Ovary (tissue), 9 donors: Measurements from ENCODE around the gene TNFRSF11A. TPM values are rescaled to one million over a fixed set of nuclear protein-coding genes. Genes with fewer than 3 reads are reported as not detected.

Source experiments
- DNase-seq, 5 donors: peaks; one replicate each; pipeline ENCODE4 v3.0.0-alpha.2; 2019 to 2020
- H3K27ac ChIP-seq, 2 donors: fragments of 200-600 bp; one replicate each; pipeline versions ENCODE4 v1.5.1 to v1.8.0; 2019 to 2022
- H3K27me3 ChIP-seq: fragments of 200-600 bp; one replicate; pipeline ENCODE4 v1.8.0; 2022
- H3K36me3 ChIP-seq: fragments of 200-600 bp; sonication (generic); one replicate; pipeline ENCODE4 v1.5.1; 2019
- H3K4me1 ChIP-seq: one replicate; pipeline ENCODE4 v1.8.1; 2013; ENCODE audit warnings: mild to moderate bottlenecking, moderate library complexity; ENCODE audit not compliant: insufficient read depth
- H3K4me3 ChIP-seq: fragments of 200-600 bp; sonication (generic); one replicate; pipeline ENCODE4 v1.5.1; 2017
- H3K9me3 ChIP-seq, 2 donors: fragments of 200-600 bp in 1 of 2; sonication (generic) in 1 of 2; one replicate each; pipeline versions ENCODE4 v1.5.1 to v1.8.1; 2013 to 2019; ENCODE audit warnings: mild to moderate bottlenecking in 1 of 2, moderate library complexity in 1 of 2
- CTCF ChIP-seq, 3 donors: fragments of 450-650 bp in 2 of 3; fragments of 200-600 bp in 1 of 3; IDR thresholded peaks; one replicate each; pipeline versions ENCODE4 v1.5.1 to v1.8.0; 2016 to 2022; ENCODE audit warnings: antibody characterized with exemption in 3 of 3, mild to moderate bottlenecking in 1 of 3
- EP300 ChIP-seq: sonication (generic); formaldehyde crosslinking; IDR thresholded peaks from one replicate; pipeline ENCODE4 v1.6.1; 2017; ENCODE audit warnings: antibody characterized with exemption
- POLR2A ChIP-seq: fragments of 450-650 bp; IDR thresholded peaks from one replicate; pipeline ENCODE4 v1.6.1; 2017; ENCODE audit warnings: antibody characterized with exemption, mild to moderate bottlenecking, moderate library complexity
- WGBS, 3 donors: extraction: QIAGEN DNeasy Blood & Tissue Kit in 1 of 3; methylation state at CpG; one replicate each; pipeline versions ENCODE4 v1.1.5 to v1.1.7; 2013 to 2017; 5-methylcytosine and 5-hydroxymethylcytosine counted together
- intact Hi-C, 4 donors: fragments of 100-400 bp; cut with DNase I; formaldehyde crosslinking; loops; one replicate each; pipeline versions ENCODE4 v1.11.0 to v1.15.1; 2022 to 2023
- polyA plus RNA-seq, 2 donors: library from polyadenylated mRNA; stranded (reverse); fragments of 200-250 nt in 1 of 2; fragments of 350-450 nt in 1 of 2; fragmentation: Illumina TruSeq in 1 of 2; extraction: RNeasy Lipid Tissue Mini Kit (QIAGEN cat#74804) in 1 of 2; gene quantifications; one replicate each; pipeline ENCODE4 v1.2.3, GENCODE V29; 2013 to 2014
- total RNA-seq, 7 donors: library from RNA; depleted of rRNA in 2 of 7; stranded (reverse); fragments of >200 nt in 2 of 7; fragmentation: NEBNext Ultra II Directional in 3 of 7; extraction: Animal tissue kit (Norgen Biotek cat#: 25700) in 3 of 7; gene quantifications; one replicate each; pipeline versions ENCODE4 v1.1.0 to v1.2.4, GENCODE V29; 2016 to 2023
- donor health status: DM: no; HTN: no; CAD: no; lungs with moderate emphysema.
- donor health status: DM: no; HTN: no; CAD: no.
- donor health status: Bipolar disorder and iron deficiency.
- donor health status: DM: yes; HTN: yes; CAD: no.
- donor health status: DM: no; HTN: no; CAD: no.
- donor health status: DM: yes; HTN: yes; CAD: no.

TNFRSF11A gene
- total and polyA plus RNA-seq, 9 donors, result 0.70 to 9.2 (median 1.8) TPM

GRCh38 chr18:62330650-62331049 lies 5.5 kb downstream of the TNFRSF11A start:
- no peak for TF ChIP-seq CTCF (IDR thresholded peaks at IDR 0.05)
- no peak for TF ChIP-seq EP300
- no peak for TF ChIP-seq POLR2A
- no peaks in the 10 kb centered on the region for H3K36me3 ChIP-seq
- peaks cover 3% of the 10 kb centered on the region for H3K27me3 ChIP-seq
- no peak overlapping the region for H3K27ac ChIP-seq
- 85 to 88% (median 86%) methylated on average over 7 of the region's 7 CpGs for WGBS, 3 donors
- DNase-seq, result no peak
- H3K4me3 ChIP-seq, result no peak overlapping the region
- intact Hi-C loops, result no loop called here
- peaks cover 3% of the 10 kb centered on the region for H3K4me1 ChIP-seq
- no peaks in the 10 kb centered on the region for H3K9me3 ChIP-seq

- intact Hi-C loops, result no loop called here
- Histone ChIP-seq H3K36me3 (no peaks in the 10 kb centered on the region), H3K4me1 (no peaks in the 10 kb centered on the region), H3K27ac (no peak overlapping the region), H3K27me3 (peaks cover 3% of the 10 kb centered on the region), H3K4me3 (no peak overlapping the region), H3K9me3 (no peaks in the 10 kb centered on the region)
- TF ChIP-seq POLR2A (no peak), CTCF (IDR thresholded peaks at IDR 0.05) (no peak), EP300 (no peak)
- 72 to 76% (median 73%) methylated on average over 8 of the region's 8 CpGs for WGBS, 3 donors
- peak in 1 of 5 donors; percentile 44 for DNase-seq
These were observed 6.7 kb downstream of the TNFRSF11A start for GRCh38 chr18:62331581-62332356.

GRCh38 chr18:62332431-62332830 lies 7.3 kb downstream of the TNFRSF11A start:
- TF ChIP-seq EP300 (no peak), POLR2A (no peak), CTCF (IDR thresholded peaks at IDR 0.05) (no peak)
- 79 to 83% (median 80%) methylated on average over 3 of the region's 3 CpGs for WGBS, 3 donors
- H3K9me3 ChIP-seq, result no peaks in the 10 kb centered on the region
- no peaks in the 10 kb centered on the region for H3K4me1 ChIP-seq
- DNase-seq, result no peak
- H3K27ac ChIP-seq, result no peak overlapping the region
- no peak overlapping the region for H3K4me3 ChIP-seq
- intact Hi-C loops, result no loop called here
- no peaks in the 10 kb centered on the region for H3K27me3 ChIP-seq
- no peaks in the 10 kb centered on the region for H3K36me3 ChIP-seq

- intact Hi-C loops, result no loop called here
- 83 to 86% (median 83%) methylated on average over 13 of the region's 13 CpGs for WGBS, 3 donors
- Histone ChIP-seq H3K27ac (no peak overlapping the region), H3K36me3 (no peaks in the 10 kb centered on the region), H3K9me3 (no peaks in the 10 kb centered on the region), H3K4me3 (no peak overlapping the region), H3K27me3 (no peaks in the 10 kb centered on the region), H3K4me1 (no peaks in the 10 kb centered on the region)
- TF ChIP-seq POLR2A, result no peak
- no peak for TF ChIP-seq CTCF (IDR thresholded peaks at IDR 0.05)
- TF ChIP-seq EP300, result no peak
- no peak for DNase-seq
These were observed 8.0 kb downstream of the TNFRSF11A start for GRCh38 chr18:62332964-62333695.
